GM19240 (cell line): ENCODE measurements around the gene TMEM14A.

Experiments used
- DNase-seq: peaks from one replicate; pipeline ENCODE4 v3.0.0; 2011; ENCODE audit warnings: low spot score; ENCODE audit not compliant: insufficient read length

The TMEM14A gene

DNA sequence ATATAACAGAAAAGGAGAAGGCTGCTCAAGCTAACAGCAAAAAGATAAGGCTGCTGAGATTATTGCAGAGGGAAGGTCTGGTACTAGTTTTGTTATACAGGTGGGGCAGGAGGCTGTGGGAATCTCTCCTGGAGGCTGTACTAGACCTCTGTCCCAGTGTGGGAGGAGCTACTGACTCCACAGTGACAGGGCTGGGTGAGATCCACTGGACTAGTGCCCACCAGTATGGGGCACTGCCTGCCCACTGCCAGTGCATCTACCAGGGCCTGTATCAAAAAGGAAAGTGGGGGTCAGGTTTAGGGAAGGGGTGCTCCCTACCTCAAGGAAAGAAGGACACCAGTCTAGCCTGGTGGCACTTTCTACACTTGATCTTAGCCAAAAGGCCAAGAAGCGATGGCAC lies 62.3 kb downstream of the TMEM14A start:
- DNase-seq = no peak

DNA sequence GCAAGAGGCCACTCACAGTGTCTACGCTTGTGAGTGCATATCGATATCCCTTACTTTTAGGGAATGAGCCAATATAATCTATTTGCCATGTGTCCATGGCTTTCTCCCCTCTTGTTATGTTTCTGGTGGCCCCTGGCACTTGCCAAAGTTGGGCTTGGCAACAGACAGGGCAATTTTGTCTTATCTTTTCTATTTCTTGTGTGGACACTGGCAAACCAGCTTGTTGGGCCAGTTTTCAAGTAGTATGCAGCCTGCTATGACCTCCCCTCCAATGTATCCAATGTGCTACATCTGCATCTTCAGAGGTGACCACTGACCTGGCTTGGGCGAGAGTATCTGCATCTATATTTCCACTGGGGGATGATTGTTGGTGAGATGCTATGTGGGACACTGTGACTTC lies 63.2 kb downstream of the TMEM14A start:
- DNase-seq = no peak

- no peak for DNase-seq
These were observed 64.2 kb downstream of the TMEM14A start for GRCh38 chr6:52735071-52735470.

DNA sequence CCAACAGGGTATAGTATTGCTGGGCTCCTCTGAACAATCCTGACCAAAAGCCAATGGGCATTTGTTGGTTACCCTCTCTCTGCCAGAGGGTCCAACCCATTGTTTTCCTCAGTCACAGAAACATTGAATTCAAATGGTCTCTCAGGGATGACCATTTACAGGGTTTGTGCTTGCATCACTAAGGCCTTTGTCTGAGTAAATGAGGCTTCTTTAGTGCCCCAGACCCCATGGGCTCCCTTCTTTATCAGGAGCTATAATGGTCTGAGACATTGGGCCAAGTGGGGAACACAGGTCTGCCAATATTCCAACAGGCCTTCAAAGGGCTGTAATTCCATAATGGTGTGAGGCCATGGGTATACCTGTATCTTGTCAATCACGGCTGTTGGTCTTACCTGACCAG lies 65.2 kb downstream of the TMEM14A start:
- DNase-seq = no peak
